ENCODE results near the gene LSM5. TPM values are rescaled to one million over a fixed set of nuclear protein-coding genes. Genes with fewer than 3 reads are reported as not detected.

The LSM5 gene
- total and polyA plus RNA-seq, 9 donors = 18.4 to 59.8 (median 37.1) TPM

DNA sequence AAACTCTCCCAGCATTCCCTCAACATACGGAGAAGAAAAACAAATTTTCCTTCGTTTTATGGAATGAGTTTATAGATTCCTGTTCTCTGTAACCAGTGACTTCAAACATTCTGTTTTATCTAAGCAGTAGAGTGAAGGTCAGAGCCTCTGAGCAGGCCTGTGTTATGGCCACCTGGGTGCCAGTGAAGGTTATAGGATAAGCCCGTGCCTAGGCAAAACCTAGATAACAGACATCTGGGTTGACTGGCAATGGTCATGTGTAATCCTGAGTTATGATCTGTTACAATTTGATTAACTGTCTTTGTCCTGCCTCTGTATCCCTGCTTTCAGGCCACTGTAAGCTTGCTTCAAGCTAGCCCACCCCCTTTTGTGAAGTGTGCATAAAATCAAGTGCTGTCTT is 8.3 kb downstream of the LSM5 start:
- TF ChIP-seq, protein P1, sequence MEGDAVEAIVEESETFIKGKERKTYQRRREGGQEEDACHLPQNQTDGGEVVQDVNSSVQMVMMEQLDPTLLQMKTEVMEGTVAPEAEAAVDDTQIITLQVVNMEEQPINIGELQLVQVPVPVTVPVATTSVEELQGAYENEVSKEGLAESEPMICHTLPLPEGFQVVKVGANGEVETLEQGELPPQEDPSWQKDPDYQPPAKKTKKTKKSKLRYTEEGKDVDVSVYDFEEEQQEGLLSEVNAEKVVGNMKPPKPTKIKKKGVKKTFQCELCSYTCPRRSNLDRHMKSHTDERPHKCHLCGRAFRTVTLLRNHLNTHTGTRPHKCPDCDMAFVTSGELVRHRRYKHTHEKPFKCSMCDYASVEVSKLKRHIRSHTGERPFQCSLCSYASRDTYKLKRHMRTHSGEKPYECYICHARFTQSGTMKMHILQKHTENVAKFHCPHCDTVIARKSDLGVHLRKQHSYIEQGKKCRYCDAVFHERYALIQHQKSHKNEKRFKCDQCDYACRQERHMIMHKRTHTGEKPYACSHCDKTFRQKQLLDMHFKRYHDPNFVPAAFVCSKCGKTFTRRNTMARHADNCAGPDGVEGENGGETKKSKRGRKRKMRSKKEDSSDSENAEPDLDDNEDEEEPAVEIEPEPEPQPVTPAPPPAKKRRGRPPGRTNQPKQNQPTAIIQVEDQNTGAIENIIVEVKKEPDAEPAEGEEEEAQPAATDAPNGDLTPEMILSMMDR (IDR thresholded peaks at IDR 0.05) = no peak
- TF ChIP-seq POLR2A (IDR thresholded peaks at IDR 0.05) (no peak), EP300 (IDR thresholded peaks at IDR 0.05) (no peak)
- intact Hi-C loops (cut with DNase I) = no loop called here
- peaks cover 4% of the 10 kb centered on the region for H3K4me1 ChIP-seq (ENCODE audit: insufficient read depth)
- no peak overlapping the region for H3K27ac ChIP-seq
- H3K4me3 ChIP-seq = no peak overlapping the region
- DNase-seq = no peak
- H3K27me3 ChIP-seq = no peaks in the 10 kb centered on the region
- H3K36me3 ChIP-seq = no peaks in the 10 kb centered on the region
- whole genome bisulfite sequencing, 3 donors = 0 to 18% (median 5%) methylated on average over 3 of the region's 3 CpGs
- H3K9me3 ChIP-seq = no peaks in the 10 kb centered on the region

DNA sequence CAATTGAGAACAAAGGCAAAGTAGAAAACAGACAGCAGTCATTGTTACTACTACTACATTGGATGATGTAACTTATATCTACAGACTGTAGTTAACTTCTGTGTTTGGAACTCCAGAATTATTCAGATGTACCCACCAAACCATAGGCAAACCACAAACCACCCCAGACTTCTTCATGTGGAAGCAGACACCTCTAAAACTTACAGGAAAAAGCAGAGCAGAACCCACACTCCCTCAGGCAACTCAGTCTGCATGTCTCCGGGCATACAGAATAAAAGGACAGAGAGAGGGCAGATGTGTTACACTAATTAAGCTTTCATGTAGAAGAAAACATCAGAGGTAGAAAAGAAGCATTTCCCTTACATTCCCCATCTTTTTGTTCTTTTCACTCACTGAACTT is 9.0 kb downstream of the LSM5 start:
- H3K4me1 ChIP-seq (ENCODE audit: insufficient read depth) = peaks cover 4% of the 10 kb centered on the region
- no peaks in the 10 kb centered on the region for H3K9me3 ChIP-seq
- H3K36me3 ChIP-seq = no peaks in the 10 kb centered on the region
- no peak for TF ChIP-seq POLR2A (IDR thresholded peaks at IDR 0.05)
- H3K27me3 ChIP-seq = no peaks in the 10 kb centered on the region
- intact Hi-C loops (cut with DNase I) = no loop called here
- WGBS, 3 donors = 16 to 45% (median 17%) methylated on average over 1 of the region's 1 CpG
- no peak overlapping the region for H3K4me3 ChIP-seq
- DNase-seq = no peak
- no peak overlapping the region for H3K27ac ChIP-seq

DNA sequence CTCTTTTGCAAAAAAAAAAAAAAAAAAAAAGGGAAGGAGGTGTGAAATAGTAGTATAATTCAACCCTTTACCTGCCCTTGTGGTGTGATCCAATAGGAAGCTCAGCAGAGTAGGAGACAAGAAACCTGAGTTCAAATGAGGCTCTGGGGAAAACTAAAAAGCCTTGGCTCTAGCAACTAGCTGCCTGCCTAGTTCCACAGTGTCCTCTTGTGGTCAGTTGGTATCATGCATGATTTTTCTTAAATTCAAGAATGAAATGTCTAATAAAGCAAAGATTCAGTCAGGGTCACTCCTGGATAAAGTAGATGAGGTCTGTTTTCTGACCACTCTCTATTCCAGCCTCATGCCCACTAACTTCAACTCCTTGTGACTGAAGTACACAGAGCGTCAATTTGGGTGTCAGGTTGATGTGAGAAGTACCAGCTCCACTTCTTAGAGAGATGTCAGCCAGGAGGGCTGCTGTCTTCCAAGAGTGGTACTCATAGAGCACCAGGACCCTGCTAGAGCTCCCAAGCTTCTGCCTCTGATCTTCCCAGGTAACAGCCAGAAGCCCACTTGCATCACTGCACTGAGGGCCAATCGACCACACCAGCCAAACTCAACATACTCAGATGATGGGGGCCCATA is 10.5 kb downstream of the LSM5 start:
- H3K27ac ChIP-seq = no peak overlapping the region
- no peak for TF ChIP-seq POLR2A (IDR thresholded peaks at IDR 0.05)
- TF ChIP-seq, protein P1 (IDR thresholded peaks at IDR 0.05) = no peak
- no peak for TF ChIP-seq EP300 (IDR thresholded peaks at IDR 0.05)
- no peak for DNase-seq
- no peak overlapping the region for H3K4me3 ChIP-seq
- intact Hi-C loops (cut with DNase I) = no loop called here
- 78 to 89% (median 81%) methylated on average over 2 of the region's 2 CpGs for WGBS, 3 donors
- H3K27me3 ChIP-seq = no peaks in the 10 kb centered on the region
- H3K36me3 ChIP-seq = no peaks in the 10 kb centered on the region
- no peaks in the 10 kb centered on the region for H3K9me3 ChIP-seq
- peaks cover 4% of the 10 kb centered on the region for H3K4me1 ChIP-seq (ENCODE audit: insufficient read depth)

DNA sequence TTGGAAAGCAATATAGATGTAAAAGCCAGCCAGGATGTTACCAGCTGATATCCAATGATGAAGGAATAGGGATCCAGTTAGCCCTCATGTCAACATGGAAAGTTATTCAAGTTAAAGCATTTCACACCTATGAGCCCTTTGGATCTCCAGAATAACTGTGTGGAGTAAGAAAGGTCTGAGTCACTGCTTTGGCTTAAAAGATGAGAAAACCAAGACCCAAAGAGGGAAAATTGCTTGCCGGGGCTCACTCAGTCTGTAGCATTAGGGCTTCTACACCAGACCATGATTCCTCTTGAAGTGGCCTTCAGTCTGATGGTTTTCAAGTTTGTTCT is 12.6 kb downstream of the LSM5 start:
- Histone ChIP-seq H3K27me3 (no peaks in the 10 kb centered on the region), H3K9me3 (no peaks in the 10 kb centered on the region), H3K4me3 (no peak overlapping the region), H3K27ac (no peak overlapping the region), H3K36me3 (no peaks in the 10 kb centered on the region), H3K4me1 (ENCODE audit: insufficient read depth) (peaks cover 4% of the 10 kb centered on the region)
- intact Hi-C loops (cut with DNase I) = no loop called here
- WGBS, 3 donors = 93 to 98% (median 97%) methylated on average over 1 of the region's 1 CpG
- TF ChIP-seq, protein P1 (IDR thresholded peaks at IDR 0.05) = no peak
- TF ChIP-seq EP300 (IDR thresholded peaks at IDR 0.05) (no peak), POLR2A (IDR thresholded peaks at IDR 0.05) (no peak)
- no peak for DNase-seq

DNA sequence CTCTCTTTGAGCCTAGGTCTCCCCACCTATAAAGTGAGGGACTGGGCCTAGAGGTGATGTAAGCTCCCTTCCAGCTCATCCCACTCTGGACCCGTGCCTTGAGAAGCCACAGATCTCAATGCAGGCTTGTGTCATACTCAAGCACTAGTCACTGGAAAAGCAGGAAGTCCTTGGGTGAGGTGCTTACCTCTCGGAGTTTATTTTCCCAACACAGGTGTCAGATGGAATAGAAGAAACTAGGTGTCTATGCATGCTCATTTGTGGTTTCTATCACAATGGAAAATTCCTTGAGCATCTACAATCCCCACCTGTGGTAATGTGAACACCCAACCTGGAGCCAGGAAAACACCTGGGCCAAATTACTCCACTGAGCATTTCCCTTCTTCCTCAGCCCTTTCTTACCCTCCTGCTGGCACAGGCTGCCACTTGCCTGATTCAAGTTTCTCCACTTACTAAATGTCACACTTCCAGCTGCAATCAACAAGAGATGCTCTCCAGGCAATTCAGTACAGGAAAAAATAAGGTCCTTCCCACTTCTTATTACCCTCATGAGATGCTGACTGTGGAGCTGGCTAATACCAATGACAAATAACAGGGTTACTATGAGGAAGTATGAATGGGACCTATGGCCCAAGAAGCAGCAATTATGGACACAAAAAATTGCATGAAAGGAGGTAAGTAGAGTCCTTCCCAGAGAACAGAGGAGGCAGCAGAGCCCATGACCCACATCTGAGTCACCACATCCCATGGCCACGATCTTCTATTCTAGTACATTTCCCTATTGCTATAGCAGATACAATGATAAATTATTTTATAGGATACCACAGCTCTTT is 13.1 kb downstream of the LSM5 start:
- TF ChIP-seq POLR2A (IDR thresholded peaks at IDR 0.05) (no peak), EP300 (IDR thresholded peaks at IDR 0.05) (no peak)
- TF ChIP-seq, protein P1 (IDR thresholded peaks at IDR 0.05) = no peak
- no peak for DNase-seq
- no peak overlapping the region for H3K4me3 ChIP-seq
- H3K36me3 ChIP-seq = no peaks in the 10 kb centered on the region
- H3K27me3 ChIP-seq = no peaks in the 10 kb centered on the region
- peaks cover 4% of the 10 kb centered on the region for H3K4me1 ChIP-seq (ENCODE audit: insufficient read depth)
- no peaks in the 10 kb centered on the region for H3K9me3 ChIP-seq
- 74 to 87% (median 75%) methylated on average over 3 of the region's 3 CpGs for WGBS, 3 donors
- no peak overlapping the region for H3K27ac ChIP-seq
- intact Hi-C loops (cut with DNase I) = no loop called here

All from ovary (tissue), 9 donors.